HG03442 (cell line): ENCODE results near the gene IGF2BP2.
"Not testable (repeated sequence)": the region's sequence is repeated elsewhere in the genome, so short reads cannot be mapped to it uniquely, and the experiment has no call there.

Experiments used
- ATAC-seq: cut with Tn5 transposase; IDR thresholded peaks from one replicate; pipeline ENCODE4 v1.9.1; 2021; ENCODE audit warnings: mild to moderate bottlenecking, moderate library complexity; ENCODE audit not compliant: unreplicated experiment

The IGF2BP2 gene

DNA sequence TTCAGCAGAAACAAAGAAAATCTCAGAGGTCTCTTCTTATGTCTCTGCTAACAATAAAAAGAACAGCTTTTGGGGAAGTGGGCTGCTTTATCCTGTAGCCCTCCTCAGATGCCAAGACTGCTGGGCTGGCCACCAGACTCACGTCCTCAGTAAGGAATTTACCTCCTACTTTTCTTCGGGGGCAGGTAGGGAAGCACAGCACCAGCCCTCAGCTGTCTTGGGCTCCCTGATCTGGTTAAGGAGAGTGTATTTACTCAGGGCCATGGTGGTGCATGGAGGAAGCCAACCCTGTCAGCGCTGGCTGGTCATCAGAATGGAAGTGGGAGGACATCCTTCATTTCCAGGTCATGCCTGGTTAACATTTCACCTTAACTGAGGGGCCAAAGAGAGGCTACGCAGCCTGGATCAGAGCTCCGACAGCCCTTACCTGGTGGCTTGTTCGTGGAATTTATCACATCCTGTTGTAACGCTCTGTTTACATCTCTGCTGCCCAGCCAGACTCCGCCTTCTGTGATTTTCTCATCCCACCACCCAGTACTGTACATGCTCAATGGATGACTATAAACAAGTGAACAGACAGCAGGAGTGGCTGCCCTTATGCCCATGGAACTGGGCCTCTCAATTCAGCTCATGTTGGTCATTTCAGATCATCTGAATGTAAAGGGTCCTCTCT is 108.3 kb downstream of the IGF2BP2 start:
- no peak for ATAC-seq

DNA sequence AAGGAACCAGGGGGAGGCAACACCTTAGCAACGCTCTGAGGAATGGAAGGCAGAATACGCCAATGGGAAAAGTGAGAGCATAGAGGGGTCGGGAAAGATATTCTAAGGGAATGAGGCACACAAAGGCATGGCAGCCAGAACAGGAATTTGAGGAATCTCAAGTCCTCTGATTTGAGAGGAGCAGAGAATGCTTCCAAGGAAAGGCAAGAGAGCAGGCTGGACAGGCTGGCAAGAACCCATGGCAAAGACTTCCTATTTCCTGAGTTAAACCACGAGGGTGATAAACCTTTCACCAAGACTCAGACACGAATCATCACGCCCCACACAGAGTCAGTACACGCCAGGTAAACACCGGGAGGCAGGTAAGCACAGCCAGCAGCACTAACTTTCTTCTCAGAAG is 109.8 kb downstream of the IGF2BP2 start:
- ATAC-seq = no peak

DNA sequence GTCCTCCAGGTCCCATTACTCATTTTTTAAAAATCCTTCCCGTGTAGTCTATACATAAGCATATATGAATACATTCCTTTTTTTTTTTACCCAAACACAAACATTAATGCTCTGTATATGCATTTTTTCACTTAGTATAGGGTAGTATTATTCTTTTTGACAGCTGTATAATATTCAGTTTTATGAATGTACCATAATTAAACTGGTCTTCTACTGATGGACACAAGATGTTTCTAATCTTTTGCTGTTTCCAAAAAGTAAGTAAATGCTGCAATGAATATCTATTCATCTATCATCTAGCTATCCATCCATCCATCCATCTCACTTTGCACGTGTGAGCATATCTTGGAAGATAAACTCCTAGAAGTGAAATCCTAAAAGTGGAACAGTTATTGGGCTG is 110.8 kb downstream of the IGF2BP2 start:
- ATAC-seq = no peak

DNA sequence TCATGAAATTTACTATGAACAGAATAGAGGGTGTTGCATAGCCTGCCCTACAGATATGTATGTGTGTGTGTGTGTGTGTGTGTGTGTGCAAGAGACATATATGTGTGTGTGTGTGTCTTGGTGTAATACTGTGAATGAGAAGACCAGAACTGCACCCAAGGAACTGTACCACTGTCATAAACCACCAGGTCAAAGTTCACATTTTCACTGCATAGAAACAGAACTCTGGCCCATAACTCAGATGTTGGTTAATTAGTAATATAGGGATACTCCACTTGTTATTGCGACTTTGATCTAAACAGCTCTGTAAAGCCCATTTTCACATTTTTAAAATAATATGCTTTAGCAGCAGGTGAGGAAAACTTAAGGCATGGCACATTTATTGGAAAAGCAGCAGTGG is 111.8 kb downstream of the IGF2BP2 start:
- ATAC-seq = no peak

DNA sequence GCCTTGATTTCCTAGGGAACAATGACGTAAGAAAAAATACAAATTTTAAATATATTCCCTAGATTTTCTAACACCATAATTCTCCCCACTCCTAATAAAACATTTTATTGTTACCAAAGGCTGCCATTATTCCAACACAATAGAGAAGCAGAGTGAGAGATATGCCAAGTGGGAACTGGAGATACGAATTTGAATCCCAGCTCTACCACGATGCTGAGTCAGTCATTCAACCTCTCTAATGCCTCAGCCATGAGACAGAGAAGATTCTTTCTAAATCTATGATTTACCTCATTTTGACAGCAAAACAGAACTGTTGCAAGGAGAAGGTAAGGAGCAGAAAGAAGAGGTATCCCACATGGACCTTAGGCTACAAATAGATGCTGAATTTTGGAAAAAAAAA is 112.5 kb downstream of the IGF2BP2 start:
- ATAC-seq = no peak

DNA sequence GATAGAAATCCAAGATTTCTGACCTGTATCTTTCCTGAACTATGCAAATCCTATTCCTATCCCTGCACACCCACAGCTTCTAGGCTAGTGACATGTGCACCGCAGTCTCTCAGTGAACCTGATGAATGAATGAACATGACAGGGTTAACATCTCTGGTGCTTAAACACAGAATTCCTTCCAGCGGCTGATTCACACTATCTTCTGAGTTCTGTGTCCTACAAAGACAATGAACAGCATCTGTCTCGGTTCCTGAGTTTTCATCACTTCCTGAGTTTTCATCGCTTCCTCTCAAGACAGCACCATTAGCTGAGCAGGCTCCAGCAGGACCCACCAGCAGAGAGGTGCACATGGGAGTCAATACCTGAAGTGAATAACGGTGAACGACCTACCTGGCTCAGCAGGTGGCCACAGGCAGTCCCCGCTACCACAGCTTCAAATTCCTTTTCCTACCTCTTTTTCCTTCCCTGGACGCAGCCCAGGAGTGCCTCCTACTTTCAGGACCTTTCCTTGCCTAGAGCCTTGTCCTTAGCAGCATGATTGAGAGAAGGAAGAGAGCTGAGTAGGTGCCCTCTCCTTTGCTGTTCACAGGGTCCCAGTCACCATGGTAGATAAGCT is 113.5 kb downstream of the IGF2BP2 start:
- no peak for ATAC-seq

DNA sequence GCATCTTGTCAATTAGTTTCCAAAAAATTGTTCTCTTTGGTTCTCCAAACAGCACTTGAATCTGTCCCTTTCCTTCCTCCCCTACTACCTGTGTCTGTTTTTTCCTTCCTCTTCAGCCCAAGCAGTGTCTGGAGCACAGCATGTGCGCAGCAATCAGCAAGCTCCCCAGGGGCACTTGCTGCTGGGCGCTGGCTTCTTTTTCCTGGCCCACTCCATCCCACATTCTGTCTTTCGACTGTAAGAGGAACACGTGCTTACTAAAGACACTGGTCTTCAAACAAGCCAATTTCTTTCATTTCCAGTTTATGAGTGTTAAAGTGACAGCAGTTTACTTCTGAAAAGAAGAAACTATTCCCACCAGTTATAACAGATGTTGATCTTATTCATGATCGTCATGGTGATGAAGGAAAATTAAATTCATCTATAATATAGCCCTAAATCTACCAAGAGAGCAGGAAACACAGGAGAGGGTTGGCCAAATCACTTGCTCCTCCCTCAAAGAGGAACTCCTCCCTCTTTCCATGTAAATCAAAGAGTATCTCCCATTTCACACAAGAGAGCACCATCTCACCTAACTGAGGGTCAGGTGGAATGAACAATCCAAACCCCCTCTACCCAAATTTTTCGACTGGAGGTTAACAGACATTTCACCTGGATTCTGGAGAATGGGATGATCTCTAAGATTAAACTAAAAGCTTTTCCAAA is 115.4 kb downstream of the IGF2BP2 start:
- no peak for ATAC-seq

DNA sequence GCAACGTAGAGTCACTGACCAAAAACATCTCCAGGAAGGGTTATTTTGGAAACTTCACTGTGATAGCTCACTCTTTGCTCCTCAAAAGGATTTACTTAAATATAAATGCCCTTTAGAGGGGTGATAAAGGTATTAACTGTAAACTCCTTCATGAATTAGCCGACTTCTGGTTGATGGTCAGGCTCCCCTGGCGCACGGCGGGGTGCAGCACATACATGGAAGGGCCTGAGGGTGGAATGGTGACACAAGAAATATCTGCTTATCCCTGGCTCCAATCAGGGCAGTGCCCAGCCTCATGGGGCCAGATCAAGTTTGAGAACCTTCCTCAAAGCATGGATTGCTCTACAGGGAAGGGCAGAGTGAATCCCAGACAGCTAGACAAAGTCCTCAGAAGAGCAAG is 116.5 kb downstream of the IGF2BP2 start:
- no peak for ATAC-seq

DNA sequence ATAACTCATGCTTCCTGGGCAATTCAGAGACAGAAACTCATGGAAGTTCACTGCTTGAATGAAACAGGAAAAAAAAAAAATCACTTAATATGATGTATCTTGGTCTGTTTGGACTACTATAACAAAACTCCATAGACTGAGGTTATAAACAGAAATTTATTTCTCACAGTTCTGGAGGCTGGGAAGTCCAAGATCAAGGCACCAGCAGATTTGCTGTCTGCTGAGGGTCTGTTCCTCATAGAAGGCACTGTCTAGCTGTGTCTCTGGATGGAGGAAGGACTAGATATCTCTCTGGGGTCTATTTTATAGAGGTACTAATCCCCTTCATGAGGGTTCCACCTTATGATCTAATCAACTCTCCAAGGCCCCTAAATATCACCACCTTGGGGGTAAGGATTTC is 119.3 kb downstream of the IGF2BP2 start:
- no peak for ATAC-seq

DNA sequence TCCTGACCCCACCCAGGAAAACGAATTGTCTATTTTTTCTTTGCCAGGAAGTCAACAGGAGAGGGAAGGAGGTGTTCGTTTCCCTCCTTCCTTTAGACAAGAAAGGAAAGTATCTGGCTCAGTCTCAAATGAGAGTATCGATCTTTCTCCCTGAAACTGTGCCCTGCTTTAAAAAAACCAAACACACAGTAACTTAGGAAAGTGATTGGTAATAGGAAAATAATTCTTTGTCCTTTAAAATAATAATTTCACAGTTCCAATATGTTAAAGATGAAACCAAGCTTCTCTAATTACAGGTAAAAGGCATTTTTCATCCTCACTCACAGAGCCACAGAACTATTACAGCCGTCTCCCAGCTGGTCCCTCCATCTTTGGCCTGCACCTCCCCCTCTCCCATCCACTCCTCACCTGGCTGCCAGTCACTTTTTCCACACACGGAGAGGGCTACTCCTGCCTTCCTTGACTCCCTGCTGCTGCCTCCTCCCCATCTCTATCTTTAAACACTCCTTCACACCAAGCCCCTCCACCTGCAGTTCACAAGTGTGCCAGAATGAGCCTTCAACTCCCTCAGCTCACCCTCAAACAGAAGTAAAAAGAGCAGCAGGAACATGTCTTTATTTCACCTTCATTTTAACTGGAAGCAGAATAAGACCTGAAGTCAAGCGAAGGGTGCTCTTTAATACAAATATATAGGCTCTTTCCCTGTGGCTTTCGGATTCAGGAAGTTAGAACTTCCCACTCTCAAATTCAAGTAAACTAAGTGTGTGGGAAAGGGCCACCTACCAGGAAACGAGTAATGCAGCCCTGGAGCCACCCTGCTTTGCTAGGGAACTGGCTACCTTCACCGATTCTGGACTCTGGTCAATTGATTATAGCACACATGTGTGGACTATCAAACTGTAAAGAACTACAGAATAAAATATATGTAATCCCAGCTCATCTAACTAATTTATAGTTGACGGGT is 122.3 kb downstream of the IGF2BP2 start:
- no peak for ATAC-seq

DNA sequence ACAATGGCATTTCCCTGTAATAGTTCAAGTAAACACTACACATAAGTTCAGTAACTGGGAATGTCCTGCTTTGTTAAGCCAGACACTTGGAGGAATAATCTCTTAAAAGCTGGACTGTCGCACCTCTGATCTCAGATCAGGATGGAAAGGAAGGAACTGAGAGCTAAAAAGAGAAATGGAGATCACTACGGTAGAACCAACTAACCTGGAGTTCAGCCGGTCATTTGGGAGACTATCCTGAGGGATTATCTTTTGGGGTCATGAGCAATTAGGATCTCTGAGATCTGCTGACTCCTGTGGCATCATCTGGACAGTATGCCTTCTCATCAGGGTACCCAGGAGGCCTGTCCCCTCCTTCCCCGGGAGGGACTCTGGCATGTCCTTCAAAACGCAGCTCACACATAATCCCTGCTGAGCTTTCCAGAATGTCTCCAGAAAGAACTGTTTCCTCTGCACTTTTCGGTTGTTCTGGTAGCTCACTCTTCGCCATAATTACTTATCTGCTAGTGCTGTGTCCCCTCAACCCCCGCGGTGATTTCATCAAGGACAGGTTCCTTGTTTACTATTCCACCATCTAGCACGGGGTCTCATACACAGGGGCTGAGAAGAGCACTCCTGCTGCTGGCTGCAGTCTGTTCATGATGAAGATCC is 123.1 kb downstream of the IGF2BP2 start:
- ATAC-seq = no peak

DNA sequence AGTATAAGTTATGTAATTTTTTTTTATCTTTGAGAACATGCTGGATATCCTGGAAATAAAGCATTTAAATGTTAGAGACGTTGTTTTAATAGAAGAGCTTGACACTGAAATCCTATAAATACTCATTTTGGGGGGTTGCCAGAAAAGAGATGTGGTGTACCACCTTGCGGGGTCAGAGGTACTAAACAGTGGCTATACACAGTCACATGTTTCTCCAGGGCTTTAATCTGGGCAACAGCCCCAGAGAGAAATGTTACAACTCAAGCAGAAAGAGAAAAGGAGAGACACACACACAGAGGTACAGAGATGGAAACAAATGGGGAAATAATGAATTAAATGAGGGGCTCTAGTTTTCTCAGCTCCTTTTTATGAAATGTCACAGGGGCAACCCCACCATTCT is 124.9 kb downstream of the IGF2BP2 start:
- ATAC-seq = no peak

DNA sequence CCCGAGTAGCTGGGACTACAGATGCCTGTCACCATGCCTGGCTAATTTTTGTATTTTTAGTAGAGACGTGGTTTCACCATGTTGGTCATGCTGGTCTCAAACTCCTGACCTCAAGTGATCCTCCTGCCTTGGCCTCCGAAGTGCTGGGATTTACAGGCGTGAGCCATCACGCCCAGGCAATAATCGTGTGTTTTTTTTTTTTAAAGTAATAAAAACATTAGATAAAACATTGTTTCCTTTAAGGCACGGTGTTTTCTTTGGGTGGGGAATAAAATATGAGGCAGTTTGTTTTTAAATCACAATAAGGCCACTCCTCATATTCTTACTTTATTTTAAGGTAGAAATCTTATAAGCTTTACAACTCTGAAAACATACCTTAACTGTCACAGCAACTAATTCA is 127.6 kb downstream of the IGF2BP2 start:
- not testable (repeated sequence) for ATAC-seq

DNA sequence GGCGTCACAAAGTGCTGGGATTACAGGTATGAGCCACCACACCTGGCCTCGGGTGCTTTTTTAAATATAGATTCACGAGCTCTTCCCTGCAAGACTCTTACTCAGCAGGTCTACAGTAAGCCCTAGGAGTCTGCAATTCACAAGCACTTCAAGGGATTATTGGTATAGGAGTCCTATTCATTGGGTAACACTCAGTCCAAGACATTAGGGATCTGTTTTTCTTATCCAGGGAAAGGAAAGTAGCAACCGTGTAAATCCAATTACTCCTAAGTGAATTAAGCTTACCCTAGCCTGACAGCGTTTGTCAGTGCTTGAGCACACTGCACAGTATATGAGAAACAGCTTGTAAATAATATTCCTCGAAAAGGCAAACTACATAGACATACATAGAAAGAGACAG is 128.8 kb downstream of the IGF2BP2 start:
- ATAC-seq = no peak

DNA sequence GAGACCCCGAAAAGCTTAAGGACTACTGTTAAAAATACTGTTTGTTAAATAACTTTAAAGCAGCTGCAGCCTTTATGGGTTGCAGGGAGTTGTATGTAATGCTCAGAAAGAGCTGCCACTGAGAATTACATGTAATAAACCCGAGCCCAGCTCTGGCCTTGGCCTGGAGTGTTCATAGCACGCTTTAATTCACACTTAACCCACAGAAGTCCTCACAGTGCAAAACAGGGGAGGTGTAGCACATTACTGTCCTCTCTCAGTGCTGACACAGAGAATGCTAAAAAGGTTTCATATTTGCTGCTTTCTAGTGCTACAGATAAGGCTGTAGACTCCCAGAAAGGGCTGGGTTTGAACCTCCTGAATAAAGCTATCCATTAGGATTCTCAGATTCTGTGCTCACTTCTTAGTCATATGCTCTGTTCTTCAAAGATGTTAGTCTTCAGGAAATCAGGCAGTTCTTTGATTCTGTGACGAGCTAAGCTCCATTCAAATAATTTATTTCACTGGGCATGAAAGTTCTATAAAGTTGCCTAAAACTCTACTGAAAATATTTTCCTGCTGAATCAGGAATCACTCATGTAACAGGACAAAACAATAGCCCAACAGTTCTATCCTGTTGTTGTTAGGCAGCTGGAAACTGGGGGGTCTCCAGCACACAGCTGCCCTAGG is 130.7 kb downstream of the IGF2BP2 start:
- no peak for ATAC-seq

DNA sequence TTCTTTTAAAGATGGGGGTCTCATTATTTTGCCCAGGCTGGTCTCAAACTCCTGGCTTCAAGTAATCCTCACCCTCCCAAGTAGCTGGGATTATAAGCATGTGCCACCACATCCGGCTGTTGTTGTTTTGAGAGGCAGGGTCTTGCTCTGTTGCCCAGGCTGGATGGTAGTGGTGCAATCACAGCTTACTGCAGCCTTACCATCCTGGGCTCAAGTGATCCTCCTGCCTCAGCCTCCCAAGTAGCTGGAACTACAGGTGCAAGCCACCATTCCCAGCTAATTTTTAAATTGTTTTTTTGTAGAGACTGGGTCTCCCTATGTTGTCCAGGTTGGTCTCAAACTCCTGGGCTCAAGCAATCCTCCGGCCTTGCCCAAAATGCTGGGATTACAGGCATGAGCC is 133.2 kb downstream of the IGF2BP2 start:
- ATAC-seq = no peak

DNA sequence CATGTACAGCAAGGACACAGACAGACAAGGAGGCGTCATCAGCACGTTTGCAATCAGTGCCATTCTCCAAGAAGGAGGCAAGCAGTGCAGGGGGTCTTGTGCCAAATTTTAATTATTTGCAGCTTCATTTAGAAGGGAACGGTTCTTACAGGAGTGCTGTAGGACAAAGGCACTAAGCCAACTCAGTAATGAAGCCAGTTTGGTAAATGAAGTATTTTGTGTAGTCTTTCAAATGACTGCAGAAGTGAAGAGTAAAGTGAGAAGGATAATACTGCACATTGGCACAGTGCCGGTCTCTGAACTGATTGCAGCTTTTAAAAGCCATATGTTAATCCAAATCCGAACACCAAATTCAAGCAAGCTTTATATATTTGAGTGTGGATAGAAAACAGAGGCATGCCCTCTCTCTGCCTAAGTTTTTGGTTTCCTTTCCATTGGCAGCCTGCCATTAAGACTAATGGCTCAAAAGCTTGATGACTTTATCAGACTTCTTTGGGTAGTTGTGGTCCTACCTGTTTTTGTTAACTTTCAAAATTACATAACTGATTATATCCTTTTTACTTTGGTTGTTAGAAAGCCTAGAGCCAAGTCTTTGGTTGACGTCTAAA is 137.5 kb downstream of the IGF2BP2 start:
- no peak for ATAC-seq

DNA sequence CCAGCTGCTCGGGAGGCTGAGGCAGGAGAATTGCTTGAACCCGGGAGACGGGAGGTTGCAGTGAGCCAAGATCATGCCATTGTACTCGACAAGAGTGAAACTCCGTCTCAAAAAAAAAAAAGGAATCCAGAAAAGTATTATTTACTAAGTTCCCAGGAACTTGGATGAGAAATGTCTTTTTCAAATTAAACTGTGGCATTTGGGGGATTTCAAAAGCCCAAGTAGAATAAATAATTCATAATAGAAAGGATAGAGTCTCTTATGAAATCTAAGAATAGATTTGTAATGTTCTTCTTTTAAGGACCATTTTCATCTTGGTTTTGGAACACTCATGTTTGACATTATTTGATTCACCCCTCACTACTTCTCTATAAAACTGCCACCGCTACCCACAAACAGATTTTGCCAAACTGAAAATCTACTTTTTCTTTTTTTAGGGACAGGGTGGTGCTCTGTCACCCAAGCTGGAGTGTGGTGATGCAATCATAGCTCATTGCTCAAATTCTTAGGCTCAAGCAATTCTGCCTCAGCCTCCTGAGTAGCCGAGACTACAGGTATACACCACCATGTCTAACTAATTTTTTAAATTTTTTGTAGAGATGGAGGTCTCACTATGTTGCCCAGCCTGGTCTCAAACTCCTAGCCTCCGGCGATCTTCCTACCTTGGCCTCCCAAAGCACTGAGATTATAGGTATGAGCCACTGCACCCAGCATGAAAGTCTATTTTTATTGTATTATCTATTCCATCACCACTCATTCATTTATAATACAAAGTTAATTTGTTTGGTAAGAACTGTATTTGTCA is 139.4 kb downstream of the IGF2BP2 start:
- ATAC-seq = no peak

DNA sequence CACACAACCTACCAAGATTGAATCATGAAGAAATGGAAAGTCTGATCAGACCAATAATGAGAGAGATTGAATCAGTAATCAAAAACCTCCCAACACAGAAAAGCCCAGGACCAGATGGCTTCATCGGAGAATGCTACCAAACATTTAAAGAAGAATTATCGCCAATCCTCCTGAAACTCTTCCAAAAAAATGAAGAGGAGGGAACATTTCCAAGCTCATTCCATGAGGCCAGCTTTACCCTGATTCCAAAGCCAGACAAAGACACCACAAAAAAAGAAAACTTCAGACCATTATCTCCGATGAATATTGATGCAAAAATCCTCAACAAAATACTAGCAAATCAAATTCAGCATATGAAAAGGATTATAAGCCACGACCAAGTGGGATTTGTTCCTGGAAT is 144.6 kb downstream of the IGF2BP2 start:
- no peak for ATAC-seq
